Activated B cell treated with CpG ODN at 0.5 μM for 24 hours (primary cell): ENCODE measurements around the gene BMP5. TPM values are rescaled to one million over a fixed set of nuclear protein-coding genes. Genes with fewer than 3 reads are reported as not detected.

Experiments
- ATAC-seq: fragments of 200-7000 bp; cut with Tn5 transposase; one replicate; pipeline ENCODE4 v1.10.0; 2021; ENCODE audit warnings: low read depth, mild to moderate bottlenecking, moderate library complexity
- CTCF ChIA-PET: fragments of 350-600 bp; sonication (Branson Sonifier 250); formaldehyde crosslinking; loops from one replicate; lab custom pipeline; 2021; ENCODE audit warnings: antibody characterized with exemption; lab: Charles Lee
- POLR2A ChIA-PET: fragments of 350-600 bp; sonication (Branson Sonifier 250); formaldehyde crosslinking; loops from one replicate; lab custom pipeline; 2021; ENCODE audit warnings: antibody characterized with exemption; lab: Charles Lee
- DNase-seq: peaks from one replicate; pipeline ENCODE4 v3.0.0; 2022
- H3K27ac Mint-ChIP-seq: one replicate; pipeline ENCODE4 v1.8.0; 2020; ENCODE audit warnings: mixed read lengths
- H3K27me3 Mint-ChIP-seq: one replicate; pipeline ENCODE4 v1.8.0; 2021; ENCODE audit warnings: mixed read lengths
- H3K36me3 Mint-ChIP-seq: one replicate; pipeline ENCODE4 v1.8.0; 2021; ENCODE audit warnings: low read depth, mixed read lengths
- H3K4me1 Mint-ChIP-seq: one replicate; pipeline ENCODE4 v1.8.0; 2021; ENCODE audit warnings: mixed read lengths
- H3K4me3 Mint-ChIP-seq: one replicate; pipeline ENCODE4 v1.8.0; 2020; ENCODE audit warnings: mild to moderate bottlenecking, mixed read lengths
- H3K9me3 Mint-ChIP-seq: one replicate; pipeline ENCODE4 v1.8.0; 2020; ENCODE audit warnings: mixed read lengths
- intact Hi-C: fragments of 100-400 bp; cut with micrococcal nuclease; formaldehyde crosslinking; loops from one replicate; pipeline ENCODE4 v1.15.1; 2024
- total RNA-seq: library from RNA; stranded (reverse); gene quantifications from 2 replicates; pipeline ENCODE4 v1.2.3, GENCODE V29; 2022
- TF ChIP-seq, protein P1 (sequence below): fragments of 200-600 bp; IDR thresholded peaks from one replicate; pipeline ENCODE4 v1.8.0; 2022; ENCODE audit warnings: antibody characterized with exemption, mild to moderate bottlenecking

Gene BMP5
- total RNA-seq, 1 donor from 2014 or later, result not detected

DNA sequence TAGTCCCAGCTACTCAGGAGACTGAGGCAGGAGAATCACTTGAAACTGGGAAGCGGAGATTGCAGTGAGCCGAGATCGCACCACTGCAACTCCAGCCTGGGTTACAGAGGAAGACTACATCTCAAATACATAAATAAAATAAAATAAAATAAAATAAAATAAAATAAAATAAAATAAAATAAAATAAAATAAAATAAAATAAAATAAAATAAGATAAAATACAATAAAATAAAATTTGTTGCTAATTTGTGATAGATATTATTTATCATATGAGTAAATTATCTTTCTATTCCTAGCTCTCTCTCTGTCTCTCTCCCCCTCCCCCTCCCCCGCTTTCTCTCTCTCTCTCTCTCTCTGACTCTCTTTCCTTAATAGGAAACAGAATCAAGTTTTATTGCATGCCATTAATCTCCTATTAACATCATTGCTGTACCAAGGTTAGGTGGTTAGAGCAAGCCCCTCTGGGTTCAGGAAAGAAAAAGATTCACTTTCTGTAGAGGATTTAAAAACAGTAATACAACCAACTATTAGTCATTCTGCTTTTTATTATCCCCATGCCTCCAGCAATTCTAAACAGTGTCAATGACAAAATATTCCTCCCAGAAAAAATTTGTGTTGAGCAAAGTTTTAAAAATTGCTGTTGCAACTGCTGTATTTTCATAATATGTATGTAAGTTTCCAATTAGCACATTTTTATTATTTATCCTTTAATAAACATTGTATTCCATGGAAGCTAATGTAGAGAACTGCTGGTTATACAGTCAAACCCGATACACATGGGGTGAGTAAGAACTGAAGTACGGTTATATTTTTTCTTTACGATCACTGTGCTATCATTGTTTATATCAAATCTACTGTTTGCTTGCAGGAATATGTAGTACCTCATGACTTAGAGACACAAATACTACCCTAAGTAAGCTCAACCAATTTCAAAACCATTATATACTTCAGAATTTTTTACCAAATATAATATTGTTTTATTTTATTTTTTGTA is 22.1 kb downstream of the BMP5 start:
- no peak overlapping the region for H3K4me3 Mint-ChIP-seq
- DNase-seq (no peak), ATAC-seq (no peak)
- no peak overlapping the region for H3K27ac Mint-ChIP-seq
- H3K9me3 Mint-ChIP-seq, result no peaks in the 10 kb centered on the region
- no peaks in the 10 kb centered on the region for H3K36me3 Mint-ChIP-seq
- intact Hi-C loops, result no loop called here
- CTCF ChIA-PET, result no interaction called here
- no peaks in the 10 kb centered on the region for H3K27me3 Mint-ChIP-seq
- no peaks in the 10 kb centered on the region for H3K4me1 Mint-ChIP-seq
- TF ChIP-seq, protein P1, sequence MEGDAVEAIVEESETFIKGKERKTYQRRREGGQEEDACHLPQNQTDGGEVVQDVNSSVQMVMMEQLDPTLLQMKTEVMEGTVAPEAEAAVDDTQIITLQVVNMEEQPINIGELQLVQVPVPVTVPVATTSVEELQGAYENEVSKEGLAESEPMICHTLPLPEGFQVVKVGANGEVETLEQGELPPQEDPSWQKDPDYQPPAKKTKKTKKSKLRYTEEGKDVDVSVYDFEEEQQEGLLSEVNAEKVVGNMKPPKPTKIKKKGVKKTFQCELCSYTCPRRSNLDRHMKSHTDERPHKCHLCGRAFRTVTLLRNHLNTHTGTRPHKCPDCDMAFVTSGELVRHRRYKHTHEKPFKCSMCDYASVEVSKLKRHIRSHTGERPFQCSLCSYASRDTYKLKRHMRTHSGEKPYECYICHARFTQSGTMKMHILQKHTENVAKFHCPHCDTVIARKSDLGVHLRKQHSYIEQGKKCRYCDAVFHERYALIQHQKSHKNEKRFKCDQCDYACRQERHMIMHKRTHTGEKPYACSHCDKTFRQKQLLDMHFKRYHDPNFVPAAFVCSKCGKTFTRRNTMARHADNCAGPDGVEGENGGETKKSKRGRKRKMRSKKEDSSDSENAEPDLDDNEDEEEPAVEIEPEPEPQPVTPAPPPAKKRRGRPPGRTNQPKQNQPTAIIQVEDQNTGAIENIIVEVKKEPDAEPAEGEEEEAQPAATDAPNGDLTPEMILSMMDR, result no peak
- POLR2A ChIA-PET, result no interaction called here

DNA sequence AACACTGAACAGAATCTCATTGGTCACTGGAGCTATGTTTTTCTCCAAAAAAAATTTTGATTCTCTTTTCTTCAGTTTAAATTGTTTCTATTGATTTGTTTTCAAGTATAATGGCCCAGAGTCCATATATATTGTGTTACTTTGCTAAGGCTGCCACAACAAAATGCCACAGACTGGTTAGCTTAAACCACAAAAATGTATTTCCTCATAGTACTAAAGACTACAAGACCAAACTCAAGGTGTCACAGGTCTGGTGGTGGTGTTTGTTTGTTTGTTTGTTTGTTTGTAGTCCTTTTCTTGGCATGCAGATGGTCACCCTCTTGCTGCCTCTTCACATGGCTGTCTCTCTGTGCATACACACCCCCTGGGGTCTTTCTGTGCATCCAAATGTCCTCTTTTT is 34.0 kb downstream of the BMP5 start:
- H3K27ac Mint-ChIP-seq, result no peak overlapping the region
- ChIA-PET CTCF (no interaction called here), POLR2A (no interaction called here)
- no peaks in the 10 kb centered on the region for H3K36me3 Mint-ChIP-seq
- peaks cover 4% of the 10 kb centered on the region for H3K9me3 Mint-ChIP-seq
- TF ChIP-seq, protein P1, result no peak
- intact Hi-C loops, result no loop called here
- no peaks in the 10 kb centered on the region for H3K4me1 Mint-ChIP-seq
- H3K4me3 Mint-ChIP-seq, result no peak overlapping the region
- H3K27me3 Mint-ChIP-seq, result no peaks in the 10 kb centered on the region
- ATAC-seq (no peak), DNase-seq (no peak)

DNA sequence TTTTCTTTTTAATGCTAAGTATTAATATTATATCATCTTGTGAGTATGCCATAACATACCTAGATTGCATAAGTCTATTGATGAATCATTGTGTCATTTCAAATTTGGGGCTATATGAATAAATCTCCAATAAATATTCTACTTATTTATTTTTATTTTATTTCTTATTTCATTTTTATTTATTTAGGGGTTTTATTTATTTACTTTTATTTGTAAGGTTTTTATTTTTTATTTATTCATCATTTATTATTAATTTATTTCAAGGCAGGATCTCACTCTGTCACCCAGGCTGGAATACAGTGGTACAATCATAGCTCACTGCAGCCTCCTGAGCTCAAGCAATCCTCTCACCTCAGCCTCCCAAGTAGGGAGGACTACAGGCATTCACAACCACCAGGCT is 36.3 kb downstream of the BMP5 start:
- Mint-ChIP-seq H3K4me1 (no peaks in the 10 kb centered on the region), H3K36me3 (no peaks in the 10 kb centered on the region), H3K9me3 (peaks cover 4% of the 10 kb centered on the region), H3K27ac (no peak overlapping the region), H3K4me3 (no peak overlapping the region), H3K27me3 (no peaks in the 10 kb centered on the region)
- intact Hi-C loops, result no loop called here
- ATAC-seq, result no peak
- TF ChIP-seq, protein P1, result no peak
- ChIA-PET CTCF (no interaction called here), POLR2A (no interaction called here)
- no peak for DNase-seq

DNA sequence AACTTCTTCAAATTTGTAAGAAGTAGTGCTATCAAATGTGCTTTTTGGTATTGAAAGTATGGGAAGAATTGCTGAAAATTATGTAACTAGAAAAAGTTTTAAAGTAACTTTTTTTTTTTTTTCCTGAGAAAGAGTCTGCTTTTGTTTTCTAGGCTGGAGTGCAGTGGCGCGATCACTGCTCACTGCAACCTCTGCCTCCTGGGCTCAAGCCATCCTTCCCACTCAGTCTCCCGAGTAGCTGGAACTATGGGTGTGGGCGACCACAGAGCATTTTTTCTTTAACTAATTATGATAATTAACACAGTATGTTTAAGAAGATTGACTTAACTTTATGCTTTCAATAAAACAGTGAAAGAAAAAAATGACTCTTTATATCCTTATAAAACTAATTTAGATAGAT is 38.4 kb downstream of the BMP5 start:
- no peak overlapping the region for H3K27ac Mint-ChIP-seq
- TF ChIP-seq, protein P1, result no peak
- H3K9me3 Mint-ChIP-seq, result peaks cover 4% of the 10 kb centered on the region
- no peaks in the 10 kb centered on the region for H3K27me3 Mint-ChIP-seq
- DNase-seq (no peak), ATAC-seq (no peak)
- no peaks in the 10 kb centered on the region for H3K4me1 Mint-ChIP-seq
- intact Hi-C loops, result no loop called here
- ChIA-PET CTCF (no interaction called here), POLR2A (no interaction called here)
- no peaks in the 10 kb centered on the region for H3K36me3 Mint-ChIP-seq
- H3K4me3 Mint-ChIP-seq, result no peak overlapping the region

DNA sequence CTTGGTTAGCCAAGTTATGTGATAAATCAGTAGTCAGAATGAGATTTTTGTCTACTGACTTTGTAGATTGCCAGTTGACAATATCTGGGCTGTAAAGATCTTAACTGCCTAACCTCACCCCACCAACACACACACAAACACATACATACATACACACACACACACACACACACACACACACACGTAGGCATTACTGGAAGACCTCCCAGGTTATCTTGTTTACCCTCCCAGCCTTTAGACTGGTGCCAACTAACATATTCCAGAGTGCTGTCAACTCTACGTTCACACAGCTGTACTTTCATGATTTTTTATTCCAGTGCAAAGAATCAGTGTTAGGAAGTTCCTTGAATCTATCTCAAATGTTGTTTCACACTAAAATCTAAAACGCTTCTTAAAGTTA is 38.9 kb downstream of the BMP5 start:
- POLR2A ChIA-PET, result no interaction called here
- no peak overlapping the region for H3K27ac Mint-ChIP-seq
- H3K9me3 Mint-ChIP-seq, result peaks cover 4% of the 10 kb centered on the region
- H3K36me3 Mint-ChIP-seq, result no peaks in the 10 kb centered on the region
- ATAC-seq (no peak), DNase-seq (no peak)
- H3K27me3 Mint-ChIP-seq, result no peaks in the 10 kb centered on the region
- TF ChIP-seq, protein P1, result no peak
- CTCF ChIA-PET, result no interaction called here
- H3K4me3 Mint-ChIP-seq, result no peak overlapping the region
- intact Hi-C loops, result no loop called here
- H3K4me1 Mint-ChIP-seq, result no peaks in the 10 kb centered on the region
